Panc1 (cell line): ENCODE data around the gene TRIM33. TPM values are rescaled to one million over a fixed set of nuclear protein-coding genes. Genes with fewer than 3 reads are reported as not detected.

ENCODE experiments used
- ATAC-seq: fragments of 200-7000 bp; cut with Tn5 transposase; 2 replicates; pipeline ENCODE4 v1.9.1; 2020; ENCODE audit warnings: mild to moderate bottlenecking, moderate library complexity
- BruUV-seq: library from RNA; stranded (reverse); fragments of 400-500 nt; replicated peaks from 2 replicates; lab custom pipeline; 2021; lab: Mats Ljungman, UMichigan
- CTCF ChIA-PET: fragments of 300-600 bp; sonication (Branson Sonifier 250); formaldehyde crosslinking; loops from one replicate; lab custom pipeline; 2022; ENCODE audit warnings: antibody characterized with exemption; lab: Charles Lee
- POLR2A ChIA-PET: fragments of 300-600 bp; sonication (Branson Sonifier 250); formaldehyde crosslinking; loops from one replicate; lab custom pipeline; 2022; ENCODE audit warnings: antibody characterized with exemption; lab: Charles Lee
- DNase-seq: peaks from one replicate; pipeline ENCODE4 v3.0.0-alpha.2; 2010; ENCODE audit warnings: low read depth, low spot score
- H3K27ac ChIP-seq: 2 replicates; pipeline ENCODE4 v1.5.1; 2011; ENCODE audit warnings: mild to moderate bottlenecking, low read length, inconsistent platforms
- H3K27me3 ChIP-seq: fragments of 200-500 bp; sonication (Bioruptor generic); 2 replicates; pipeline ENCODE4 v1.6.0; 2014; ENCODE audit warnings: low read length, inconsistent platforms; ENCODE audit not compliant: control insufficient read depth, insufficient read depth
- H3K36me3 ChIP-seq: fragments of 200-500 bp; sonication (Bioruptor generic); 2 replicates; pipeline ENCODE4 v1.5.1; 2014; ENCODE audit warnings: inconsistent platforms, mild to moderate bottlenecking, low read length, moderate library complexity; ENCODE audit not compliant: control insufficient read depth, insufficient read depth
- H3K4me1 ChIP-seq: 2 replicates; pipeline ENCODE4 v1.5.1; 2011; ENCODE audit warnings: inconsistent platforms, mild to moderate bottlenecking, low read length, moderate library complexity; ENCODE audit not compliant: control insufficient read depth, insufficient read depth
- H3K4me3 ChIP-seq, 2 experiments: 2 replicates each; pipeline ENCODE4 v1.5.1; 2011 to 2012; ENCODE audit warnings: low read depth in 2 of 2, low read length in 2 of 2, mild to moderate bottlenecking in 2 of 2, inconsistent platforms in 1 of 2, moderate library complexity in 1 of 2
- H3K9me3 ChIP-seq: fragments of 200-500 bp; sonication (Bioruptor generic); 2 replicates; pipeline ENCODE4 v1.5.1; 2014; ENCODE audit warnings: low read depth, mild to moderate bottlenecking, inconsistent platforms, low read length, moderate library complexity; ENCODE audit not compliant: control insufficient read depth, insufficient read depth
- CTCF ChIP-seq: fragments of 450-650 bp; IDR thresholded peaks from 2 replicates; pipeline ENCODE4 v1.5.1; 2017; ENCODE audit warnings: mild to moderate bottlenecking
- POLR2AphosphoS5 ChIP-seq: IDR thresholded peaks from 2 replicates; pipeline ENCODE4 v1.6.1; 2012; ENCODE audit warnings: mild to moderate bottlenecking, low read depth, low read length, moderate library complexity
- REST ChIP-seq, 2 experiments: IDR thresholded peaks; 2 replicates each; pipeline ENCODE4 v1.6.1; 2011 to 2012; ENCODE audit warnings: low read depth in 2 of 2, control low read depth in 1 of 2, low read length in 1 of 2, mild to moderate bottlenecking in 1 of 2, moderate library complexity in 1 of 2; ENCODE audit not compliant: insufficient read depth in 1 of 2
- SIN3A ChIP-seq: IDR thresholded peaks from 2 replicates; pipeline ENCODE4 v1.6.1; 2012; ENCODE audit warnings: low read depth, mild to moderate bottlenecking, low read length, moderate library complexity, borderline replicate concordance; ENCODE audit not compliant: insufficient read depth
- TCF7L2 ChIP-seq: IDR thresholded peaks from 2 replicates; pipeline ENCODE4 v1.6.1; 2011; ENCODE audit warnings: mild to moderate bottlenecking, low read depth, low read length, inconsistent platforms
- in situ Hi-C: cut with HindIII; loops from 2 replicates; pipeline ENCODE4 v1.10.0; 2016; ENCODE audit warnings: low sequenced_read_pairs, low pct_unique_long_range_greater_than_20kb
- intact Hi-C: fragments of 100-400 bp; cut with micrococcal nuclease; formaldehyde crosslinking; loops from one replicate; pipeline ENCODE4 v1.10.0; 2022; ENCODE audit not compliant: unreplicated experiment
- total RNA-seq: library from RNA; stranded (reverse); gene quantifications from one replicate; pipeline ENCODE4 v1.2.1, GENCODE V29; 2021; ENCODE audit not compliant: unreplicated experiment

TRIM33 gene
- total RNA-seq, 1 experiment from 2014 or later: 22.2 TPM

- no TSS peak for BruUV-seq
- Histone ChIP-seq H3K4me1 (no peaks in the 10 kb centered on the region), H3K4me3 (no peak overlapping the region), H3K9me3 (0 out of 2 replicates have a peak, but pooled peaks cover 4% of the 10 kb centered on the region), H3K27me3 (no peaks in the 10 kb centered on the region), H3K27ac (no peak overlapping the region), H3K36me3 (no peaks in the 10 kb centered on the region)
- DNase-seq: no peak
- ChIA-PET CTCF (interaction anchor here (0.6 kb wide), 1 partner anchor 97 kb away, joined by 3 read pairs; no protein-coding TSS in a partner anchor), POLR2A (no interaction called here)
- in situ Hi-C loops (no loop called here), intact Hi-C loops (no loop called here)
- TF ChIP-seq CTCF: no peak
- TF ChIP-seq SIN3A: no peak
- no peak for TF ChIP-seq TCF7L2
- no peak for TF ChIP-seq POLR2AphosphoS5
- no peak for TF ChIP-seq REST (IDR thresholded peaks at IDR 0.05; ENCODE audit: insufficient read depth in 1 of 2, low read depth in 2 of 2, low read length in 1 of 2)
- ATAC-seq: no peak
Measured at GRCh38 chr1:114359791-114360190, 151.2 kb downstream of the TRIM33 start.

GRCh38 chr1:114355240-114355639, 155.8 kb downstream of the TRIM33 start:
- ChIA-PET POLR2A (no interaction called here), CTCF (no interaction called here)
- TF ChIP-seq SIN3A (no peak), TCF7L2 (no peak), POLR2AphosphoS5 (no peak), CTCF (no peak), REST (IDR thresholded peaks at IDR 0.05; ENCODE audit: insufficient read depth in 1 of 2, low read depth in 2 of 2, low read length in 1 of 2) (no peak)
- intact Hi-C loops (no loop called here), in situ Hi-C loops (no loop called here)
- no peak overlapping the region for H3K4me3 ChIP-seq
- no peak for ATAC-seq
- no peaks in the 10 kb centered on the region for H3K9me3 ChIP-seq
- no peak for DNase-seq
- H3K4me1 ChIP-seq: no peaks in the 10 kb centered on the region
- no peaks in the 10 kb centered on the region for H3K36me3 ChIP-seq
- BruUV-seq: no TSS peak
- H3K27ac ChIP-seq: no peak overlapping the region
- no peaks in the 10 kb centered on the region for H3K27me3 ChIP-seq
